Urinary bladder (tissue), 4 donors: ENCODE measurements around the gene GPX2. TPM values are rescaled to one million over a fixed set of nuclear protein-coding genes. Genes with fewer than 3 reads are reported as not detected.
"Not testable (repeated sequence)": the region's sequence is repeated elsewhere in the genome, so short reads cannot be mapped to it uniquely, and the experiment has no call there.

ENCODE experiments used
- DNase-seq: peaks from one replicate; pipeline ENCODE4 v3.0.0-alpha.2; 2015; ENCODE audit errors: extremely low spot score
- H3K27ac ChIP-seq: one replicate; pipeline ENCODE4 v1.5.1; 2013; ENCODE audit warnings: low read depth, mild to moderate bottlenecking, moderate library complexity
- H3K36me3 ChIP-seq: one replicate; pipeline ENCODE4 v1.6.1; 2013; ENCODE audit warnings: mild to moderate bottlenecking, moderate library complexity; ENCODE audit not compliant: insufficient read depth
- H3K4me1 ChIP-seq: one replicate; pipeline ENCODE4 v1.6.1; 2013; ENCODE audit warnings: mild to moderate bottlenecking, moderate library complexity; ENCODE audit not compliant: insufficient read depth
- H3K4me3 ChIP-seq: one replicate; pipeline ENCODE4 v1.5.1; 2013; ENCODE audit warnings: low read depth, low read length
- WGBS: extraction: QIAGEN DNeasy Blood & Tissue Kit; methylation state at CpG from one replicate; pipeline ENCODE4 v1.1.7; 2013; 5-methylcytosine and 5-hydroxymethylcytosine counted together
- polyA plus RNA-seq: library from polyadenylated mRNA; stranded (reverse); fragments of 200-250 nt; gene quantifications from one replicate; pipeline ENCODE4 v1.2.3, GENCODE V29; 2013
- total RNA-seq: library from RNA; depleted of rRNA; stranded (reverse); fragments of >200 nt; gene quantifications from one replicate; pipeline ENCODE4 v1.2.3, GENCODE V29; 2014
- donor health status: healthy with polysubstance abuse.
- donor health status: healthy.

The GPX2 gene
- total and polyA plus RNA-seq, 2 donors = 21.0 to 191 TPM

DNA sequence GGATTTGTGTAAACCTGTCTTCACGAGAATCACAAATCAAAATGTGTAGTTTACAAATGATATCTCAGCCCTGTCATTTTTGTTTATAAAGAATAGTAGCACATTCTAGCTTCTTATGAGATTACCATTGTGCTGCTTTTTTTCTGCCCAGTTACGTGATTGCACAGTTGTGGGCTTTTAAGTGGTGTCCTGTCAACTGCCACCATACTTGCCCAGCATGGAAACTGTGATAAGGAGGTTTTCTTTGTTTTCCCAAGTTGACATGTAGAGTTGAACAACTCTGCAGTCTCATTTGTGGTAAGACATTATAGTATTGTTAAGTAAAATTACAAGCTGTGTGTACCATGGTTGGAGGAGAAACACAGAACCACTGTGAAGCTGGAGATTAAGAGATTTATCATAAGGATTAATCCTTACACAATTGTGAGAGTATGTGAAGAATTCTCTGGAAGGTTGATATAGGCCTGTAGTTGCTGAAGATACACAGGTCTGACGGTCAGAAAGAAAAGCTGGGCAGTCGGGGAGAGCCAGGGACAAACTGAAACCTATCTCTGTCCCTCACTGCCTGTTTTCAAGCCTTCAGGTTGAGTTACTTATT, 16.0 kb downstream of the GPX2 start:
- peaks cover 3% of the 10 kb centered on the region for H3K36me3 ChIP-seq
- 61% methylated on average over 4 of the region's 4 CpGs for WGBS
- no peak overlapping the region for H3K4me3 ChIP-seq
- DNase-seq = no peak
- H3K27ac ChIP-seq = no peak overlapping the region
- no peaks in the 10 kb centered on the region for H3K4me1 ChIP-seq

DNA sequence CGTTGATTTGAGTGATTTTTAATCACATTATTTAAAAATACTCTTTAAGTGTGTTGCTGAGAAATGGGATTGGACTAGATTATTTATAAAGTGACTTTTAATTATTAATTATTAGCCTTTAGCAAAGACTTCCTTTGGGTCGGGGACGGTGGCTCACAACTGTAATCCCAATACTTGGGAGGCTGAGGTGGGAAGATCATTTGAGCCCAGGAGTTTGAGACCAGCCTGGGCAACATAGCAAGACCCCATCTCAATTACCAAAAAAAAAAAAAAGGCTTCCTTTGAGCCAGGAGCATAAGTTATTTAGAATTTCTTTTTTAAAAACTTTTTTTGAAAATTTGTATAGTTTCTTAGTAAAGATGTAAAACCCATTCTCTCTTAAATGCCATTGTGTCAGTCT, 19.5 kb downstream of the GPX2 start:
- Histone ChIP-seq H3K27ac (no peak overlapping the region), H3K36me3 (peaks cover 3% of the 10 kb centered on the region), H3K4me3 (no peak overlapping the region), H3K4me1 (no peaks in the 10 kb centered on the region)
- no peak for DNase-seq
- 89% methylated on average over 3 of the region's 3 CpGs for whole genome bisulfite sequencing

DNA sequence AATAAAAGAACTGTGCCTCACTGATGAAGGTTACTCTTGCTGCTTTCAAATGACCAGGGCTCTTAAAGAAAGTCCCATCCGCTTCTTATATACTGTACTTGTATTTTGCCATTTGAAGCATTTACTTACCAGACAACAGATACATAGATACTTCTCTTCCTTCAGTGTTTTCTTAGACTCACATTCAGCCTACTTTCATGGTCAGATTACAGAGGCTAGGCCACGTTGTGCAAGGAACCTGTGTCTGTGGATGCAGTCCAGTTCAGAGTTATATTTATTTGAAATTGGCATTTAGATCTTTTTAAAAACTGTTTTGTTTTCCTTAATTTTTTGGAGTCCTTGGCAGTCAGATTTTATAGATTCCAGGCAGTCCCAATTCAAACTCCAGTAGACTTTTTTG, 22.1 kb downstream of the GPX2 start:
- Histone ChIP-seq H3K36me3 (no peaks in the 10 kb centered on the region), H3K4me3 (no peak overlapping the region), H3K4me1 (peaks cover 1% of the 10 kb centered on the region), H3K27ac (no peak overlapping the region)
- no peak for DNase-seq
- WGBS = 78% methylated on average over 2 of the region's 2 CpGs

DNA sequence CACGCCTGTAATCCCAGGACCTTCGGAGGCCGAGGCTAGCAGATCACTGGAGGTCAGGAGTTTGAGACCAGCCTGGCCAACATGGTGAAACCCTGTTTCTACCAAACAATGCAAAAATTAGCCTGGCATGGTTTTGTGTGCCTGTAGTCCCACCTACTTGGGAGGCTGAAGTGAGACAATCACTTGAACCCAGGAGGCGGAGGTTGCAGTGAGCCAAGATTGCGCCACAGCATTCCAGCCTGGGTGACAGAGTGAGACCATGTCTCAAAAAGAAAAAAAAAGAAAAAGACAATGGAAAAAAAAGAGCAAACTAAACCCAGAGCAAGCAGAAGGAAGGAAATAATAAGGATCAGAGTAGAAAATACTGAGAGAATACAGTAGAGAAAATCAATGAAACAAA, 22.9 kb downstream of the GPX2 start:
- Histone ChIP-seq H3K4me1 (peaks cover 1% of the 10 kb centered on the region), H3K27ac (no peak overlapping the region), H3K36me3 (no peaks in the 10 kb centered on the region), H3K4me3 (no peak overlapping the region)
- DNase-seq = no peak
- WGBS = 94% methylated on average over 5 of the region's 5 CpGs

DNA sequence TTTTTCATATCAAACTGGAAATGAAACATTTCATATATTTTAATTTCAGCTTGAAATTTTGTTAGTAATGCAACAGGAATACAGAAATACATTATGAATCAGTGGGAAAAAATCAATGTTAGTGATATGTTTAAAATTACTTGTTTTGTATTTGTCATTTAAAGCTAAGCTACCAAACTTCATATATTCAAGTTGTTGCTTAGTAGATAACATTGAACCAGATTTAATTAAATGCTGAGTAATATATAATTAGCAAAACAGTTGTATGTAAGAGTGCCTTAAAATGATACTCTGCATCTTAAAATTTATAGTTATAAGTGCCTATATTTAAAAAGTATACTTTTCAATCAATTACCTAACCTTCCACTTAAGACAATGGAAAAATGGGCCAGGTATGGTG, 23.3 kb downstream of the GPX2 start:
- Histone ChIP-seq H3K4me1 (peaks cover 1% of the 10 kb centered on the region), H3K27ac (no peak overlapping the region), H3K36me3 (no peaks in the 10 kb centered on the region), H3K4me3 (no peak overlapping the region)
- DNase-seq = no peak

DNA sequence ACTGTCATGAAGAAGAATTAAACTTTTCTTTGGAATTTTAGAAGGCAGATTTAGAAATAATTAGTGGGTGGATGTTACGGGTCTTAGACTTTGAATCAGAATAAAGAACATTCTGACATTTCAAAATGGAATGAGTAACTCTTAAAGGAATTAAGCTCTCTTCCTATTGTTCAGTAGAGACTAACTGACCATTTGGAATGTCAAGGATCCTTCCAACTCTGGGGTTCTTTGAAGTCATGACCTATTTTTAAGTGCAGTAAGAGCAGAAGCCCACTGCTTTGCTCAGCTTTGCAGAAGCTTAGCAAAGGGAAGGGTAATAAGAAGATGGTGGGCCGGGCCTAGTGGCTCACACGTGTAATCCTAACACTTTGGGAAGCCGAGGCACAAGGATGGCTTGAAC, 24.3 kb downstream of the GPX2 start:
- 89% methylated on average over 4 of the region's 4 CpGs for WGBS
- Histone ChIP-seq H3K4me3 (no peak overlapping the region), H3K27ac (no peak overlapping the region), H3K4me1 (peaks cover 1% of the 10 kb centered on the region), H3K36me3 (no peaks in the 10 kb centered on the region)
- no peak for DNase-seq

DNA sequence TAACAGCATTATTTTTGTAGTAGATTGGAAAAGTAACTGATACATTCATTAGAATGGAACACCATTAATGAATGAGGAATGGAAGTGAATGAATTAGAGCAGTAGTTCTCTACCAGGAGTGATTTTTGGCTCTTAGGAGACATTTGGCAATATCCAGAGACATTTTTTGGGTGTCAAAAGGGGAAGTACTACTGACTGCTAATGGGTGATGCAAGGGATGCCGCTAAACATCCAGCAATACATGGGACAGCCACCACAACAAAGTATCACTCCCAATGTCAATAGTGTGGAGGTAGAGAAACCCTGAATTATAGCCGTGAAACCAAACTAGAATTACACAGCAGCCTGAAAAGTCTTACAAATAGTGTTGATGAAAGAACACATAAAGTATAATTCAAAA, 26.7 kb downstream of the GPX2 start:
- DNase-seq = no peak
- no peak overlapping the region for H3K27ac ChIP-seq
- H3K4me3 ChIP-seq = no peak overlapping the region
- no peaks in the 10 kb centered on the region for H3K36me3 ChIP-seq
- WGBS = 93% methylated on average over 2 of the region's 2 CpGs
- H3K4me1 ChIP-seq = peaks cover 1% of the 10 kb centered on the region

DNA sequence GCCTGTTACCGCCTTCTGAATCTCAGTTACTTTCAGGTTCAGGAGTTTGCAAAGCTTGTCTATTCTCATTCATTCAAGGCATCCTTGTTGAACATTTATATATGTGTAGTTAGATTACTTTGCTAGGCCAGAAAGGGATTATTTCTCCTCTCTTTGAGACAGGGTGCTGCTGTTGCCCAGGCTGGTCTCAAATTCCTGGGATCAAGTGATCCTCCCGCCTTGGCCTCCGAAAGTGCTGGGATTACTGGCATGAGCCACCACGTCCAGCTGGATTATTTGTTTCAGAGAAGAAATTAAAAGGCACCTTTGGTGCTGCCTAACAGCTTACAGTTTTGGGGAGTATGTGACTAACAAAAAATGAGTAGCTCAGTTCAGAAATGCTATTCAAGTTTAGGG, 27.5 kb downstream of the GPX2 start:
- 13% methylated on average over 4 of the region's 4 CpGs for WGBS
- H3K27ac ChIP-seq = no peak overlapping the region
- peaks cover 1% of the 10 kb centered on the region for H3K4me1 ChIP-seq
- no peaks in the 10 kb centered on the region for H3K36me3 ChIP-seq
- H3K4me3 ChIP-seq = peak overlapping the region; percentile 92
- DNase-seq = no peak

DNA sequence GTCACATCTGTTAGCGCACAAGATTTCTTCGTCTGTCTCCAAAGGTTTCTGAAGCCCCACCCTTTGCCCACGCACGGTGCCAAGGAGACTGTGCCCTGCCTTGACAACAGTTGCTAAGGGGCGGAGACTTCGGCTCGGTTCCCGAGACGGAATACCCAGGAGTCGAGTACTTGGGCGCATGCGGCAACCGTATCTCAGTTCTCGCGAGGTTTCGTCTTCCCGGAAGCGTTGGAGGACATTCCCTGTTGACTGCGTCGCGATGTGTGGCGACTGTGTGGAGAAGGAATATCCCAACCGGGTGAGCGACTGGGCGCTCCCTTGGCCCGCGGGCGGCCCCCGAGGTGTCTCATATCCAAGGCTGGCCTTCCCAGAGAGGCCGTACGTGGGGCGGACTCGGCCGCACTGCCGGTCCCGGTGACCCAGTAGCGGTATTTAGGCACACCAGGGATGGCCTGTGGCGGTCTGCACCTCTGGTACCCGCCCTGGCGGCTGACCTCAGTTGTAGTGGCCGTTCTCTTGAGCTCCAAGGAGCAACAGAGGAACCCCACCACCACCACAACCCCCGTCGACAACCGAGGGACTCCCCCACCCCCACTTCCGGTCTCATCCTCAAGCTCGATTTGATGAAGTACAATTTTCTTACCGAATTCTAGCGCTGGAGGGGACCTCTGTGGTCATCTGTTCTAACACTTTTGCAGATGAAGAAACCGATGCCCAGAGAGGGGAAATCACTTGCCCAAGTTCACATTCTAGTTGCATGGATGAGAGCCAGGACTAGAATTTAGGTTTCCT, 28.1 kb downstream of the GPX2 start, which contains the start of gene CHURC1:
Gene CHURC1 (plus strand): TSS at position 219 of the 792 bp plus-strand sequence. CDS start 41 bp downstream, at position 260.
- under 1% methylated on average over 49 of the region's 49 CpGs for WGBS
- H3K4me1 ChIP-seq = peaks cover 1% of the 10 kb centered on the region

DNA sequence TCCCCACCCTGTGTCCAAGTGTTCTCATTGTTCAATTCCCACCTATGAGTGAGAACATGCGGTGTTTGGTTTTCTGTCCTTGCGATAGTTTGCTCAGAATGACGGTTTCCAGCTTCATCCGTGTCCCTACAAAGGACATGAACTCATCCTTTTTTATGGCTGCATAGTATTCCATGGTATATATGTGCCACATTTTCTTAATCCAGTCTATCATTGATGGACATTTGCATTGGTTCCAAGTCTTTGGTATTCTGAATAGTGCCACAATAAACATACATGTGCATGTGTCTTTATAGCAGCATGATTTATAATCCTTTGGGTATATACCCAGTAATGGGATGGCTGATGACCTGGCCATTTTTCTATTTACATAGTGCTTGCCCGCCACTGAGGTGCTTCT, 29.1 kb downstream of the GPX2 start:
- not testable (repeated sequence) for DNase-seq, H3K4me3 ChIP-seq, H3K27ac ChIP-seq, H3K36me3 ChIP-seq, H3K4me1 ChIP-seq
- WGBS = 51% methylated on average over 5 of the region's 5 CpGs

More for the DNA sequence above, 28.1 kb downstream of the GPX2 start, which contains the start of gene CHURC1:
- Histone ChIP-seq H3K27ac (peak within 1 kb of the TSS; percentile 96), H3K4me3 (peak within 1 kb of the TSS; percentile 92), H3K36me3 (no peaks in the 10 kb centered on the region)
- peak; percentile 98 for DNase-seq

DNA sequence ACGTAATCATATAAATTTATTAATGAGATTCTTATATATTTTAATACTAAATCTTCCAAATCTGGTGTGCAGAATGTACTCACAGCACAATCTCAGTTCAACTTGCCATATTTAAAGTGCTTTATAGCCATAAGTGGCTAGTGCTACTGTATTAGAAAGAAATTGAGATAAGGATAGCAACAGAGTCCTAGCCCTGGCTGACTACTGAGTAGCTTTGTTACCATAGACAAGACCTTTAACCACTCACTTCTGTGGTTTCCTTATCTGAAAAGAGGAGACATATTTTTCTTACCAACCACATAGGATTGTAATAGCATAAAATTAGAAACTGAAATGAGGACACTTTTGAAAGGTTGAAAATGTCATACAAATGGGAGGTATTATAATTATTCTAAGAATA, 30.3 kb downstream of the GPX2 start:
- peaks cover 1% of the 10 kb centered on the region for H3K4me1 ChIP-seq
- DNase-seq = no peak
- H3K4me3 ChIP-seq = no peak overlapping the region
- H3K36me3 ChIP-seq = no peaks in the 10 kb centered on the region
- no peak overlapping the region for H3K27ac ChIP-seq
- WGBS = 42% methylated on average over 1 of the region's 1 CpG

DNA sequence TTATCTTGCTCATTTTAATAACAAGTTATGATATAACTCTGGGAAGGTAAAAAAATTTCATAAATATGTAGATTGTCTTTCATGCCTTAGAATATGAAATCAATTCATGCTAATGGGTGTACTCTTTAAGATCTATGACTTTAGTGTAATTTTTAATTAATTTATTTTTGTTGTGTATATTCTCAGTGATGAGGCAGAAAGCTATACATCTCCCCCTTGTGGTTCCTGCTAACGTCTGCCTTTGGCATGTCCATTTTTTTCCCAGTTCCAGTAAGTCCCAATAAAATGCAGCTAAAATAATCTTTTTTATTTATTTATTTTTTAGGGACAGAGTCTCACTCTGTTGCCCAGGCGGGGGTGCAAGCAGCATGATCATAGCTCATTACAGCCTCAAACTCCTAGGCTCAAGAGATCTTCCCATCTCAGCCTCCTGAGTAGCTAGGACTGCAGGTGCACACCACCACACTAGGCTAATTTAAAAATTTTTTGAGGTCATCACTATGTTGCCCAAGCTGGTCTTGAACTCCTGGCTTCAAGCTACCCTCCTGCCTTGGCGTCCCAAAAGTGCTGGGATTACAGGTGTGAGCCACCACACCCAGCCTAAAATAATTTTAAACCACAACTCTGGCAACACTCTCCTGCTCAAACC, 31.6 kb downstream of the GPX2 start:
- Histone ChIP-seq H3K27ac (no peak overlapping the region), H3K4me1 (peaks cover 1% of the 10 kb centered on the region), H3K36me3 (no peaks in the 10 kb centered on the region), H3K4me3 (no peak overlapping the region)
- 20% methylated on average over 3 of the region's 3 CpGs for WGBS
- no peak for DNase-seq

DNA sequence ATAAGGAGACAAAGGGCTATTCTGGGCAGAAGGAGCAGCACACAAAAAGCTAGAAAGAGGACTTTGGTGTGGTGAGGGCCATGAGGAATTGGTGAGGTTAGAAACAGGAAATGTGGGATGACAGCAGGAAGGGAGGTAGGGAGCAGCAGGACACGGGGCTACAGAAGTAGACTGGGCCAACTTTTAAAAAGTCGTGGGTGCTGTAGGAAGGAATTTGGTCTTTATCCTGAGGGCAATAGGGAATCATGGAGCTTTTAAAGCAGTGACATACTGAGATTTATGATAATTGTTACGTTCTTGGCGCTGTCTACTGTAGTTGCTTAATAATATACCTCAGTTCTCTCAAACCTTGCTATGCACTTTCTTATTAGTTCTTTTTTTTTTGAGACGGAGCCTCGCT, 36.5 kb downstream of the GPX2 start:
- WGBS = 70% methylated on average over 6 of the region's 6 CpGs
- H3K4me1 ChIP-seq = no peaks in the 10 kb centered on the region
- no peak overlapping the region for H3K4me3 ChIP-seq
- H3K27ac ChIP-seq = no peak overlapping the region
- H3K36me3 ChIP-seq = no peaks in the 10 kb centered on the region
- DNase-seq = no peak

DNA sequence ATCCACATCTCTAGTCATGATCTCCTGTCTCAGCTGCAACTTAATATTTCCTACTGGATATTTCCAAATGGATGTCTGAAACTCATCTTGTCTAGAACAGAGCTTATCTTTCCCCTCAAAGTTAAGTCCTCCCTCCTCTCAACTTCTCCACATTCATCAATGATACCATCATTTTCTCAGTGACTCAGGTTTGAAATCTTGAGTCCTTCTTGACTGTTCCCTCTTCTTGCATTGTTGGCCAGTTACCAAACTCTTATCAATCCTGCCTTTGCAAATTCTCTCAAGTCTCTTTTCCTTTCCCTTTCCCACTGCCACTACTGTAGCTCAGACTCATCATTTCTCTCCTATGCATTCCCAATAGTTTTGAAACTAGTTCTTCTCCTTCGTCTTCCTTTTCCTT, 42.6 kb downstream of the GPX2 start:
- no peaks in the 10 kb centered on the region for H3K36me3 ChIP-seq
- H3K27ac ChIP-seq = no peak overlapping the region
- WGBS = 77% methylated on average over 1 of the region's 1 CpG
- no peak for DNase-seq
- no peaks in the 10 kb centered on the region for H3K4me1 ChIP-seq
- H3K4me3 ChIP-seq = no peak overlapping the region
